Measurements from ENCODE around the gene SNAPC5.
"Not testable (repeated sequence)": the region's sequence is repeated elsewhere in the genome, so short reads cannot be mapped to it uniquely, and the experiment has no call there.

DNA sequence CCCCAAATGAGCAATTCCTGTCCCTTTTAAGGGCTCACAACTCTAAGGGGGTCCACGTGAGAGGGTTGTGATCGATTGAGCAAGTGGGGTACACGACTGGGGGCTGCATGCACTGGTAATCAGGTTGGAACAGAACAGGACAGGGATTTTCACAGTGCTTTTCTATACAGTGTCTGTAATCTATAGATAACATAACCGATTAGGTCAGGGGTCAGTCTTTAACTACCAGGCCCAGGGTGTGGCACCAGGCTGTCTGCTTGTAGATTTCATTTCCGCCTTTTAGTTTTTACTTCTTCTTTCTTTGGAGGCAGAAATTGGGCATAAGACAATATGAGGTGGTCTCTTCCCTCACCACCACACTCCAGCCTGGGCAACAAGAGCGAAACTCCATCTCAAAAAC lies 32.3 kb downstream of the SNAPC5 start:
- TF ChIP-seq, protein P1, sequence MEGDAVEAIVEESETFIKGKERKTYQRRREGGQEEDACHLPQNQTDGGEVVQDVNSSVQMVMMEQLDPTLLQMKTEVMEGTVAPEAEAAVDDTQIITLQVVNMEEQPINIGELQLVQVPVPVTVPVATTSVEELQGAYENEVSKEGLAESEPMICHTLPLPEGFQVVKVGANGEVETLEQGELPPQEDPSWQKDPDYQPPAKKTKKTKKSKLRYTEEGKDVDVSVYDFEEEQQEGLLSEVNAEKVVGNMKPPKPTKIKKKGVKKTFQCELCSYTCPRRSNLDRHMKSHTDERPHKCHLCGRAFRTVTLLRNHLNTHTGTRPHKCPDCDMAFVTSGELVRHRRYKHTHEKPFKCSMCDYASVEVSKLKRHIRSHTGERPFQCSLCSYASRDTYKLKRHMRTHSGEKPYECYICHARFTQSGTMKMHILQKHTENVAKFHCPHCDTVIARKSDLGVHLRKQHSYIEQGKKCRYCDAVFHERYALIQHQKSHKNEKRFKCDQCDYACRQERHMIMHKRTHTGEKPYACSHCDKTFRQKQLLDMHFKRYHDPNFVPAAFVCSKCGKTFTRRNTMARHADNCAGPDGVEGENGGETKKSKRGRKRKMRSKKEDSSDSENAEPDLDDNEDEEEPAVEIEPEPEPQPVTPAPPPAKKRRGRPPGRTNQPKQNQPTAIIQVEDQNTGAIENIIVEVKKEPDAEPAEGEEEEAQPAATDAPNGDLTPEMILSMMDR (IDR thresholded peaks at IDR 0.05), result not testable (repeated sequence)
- TF ChIP-seq, protein P2, sequence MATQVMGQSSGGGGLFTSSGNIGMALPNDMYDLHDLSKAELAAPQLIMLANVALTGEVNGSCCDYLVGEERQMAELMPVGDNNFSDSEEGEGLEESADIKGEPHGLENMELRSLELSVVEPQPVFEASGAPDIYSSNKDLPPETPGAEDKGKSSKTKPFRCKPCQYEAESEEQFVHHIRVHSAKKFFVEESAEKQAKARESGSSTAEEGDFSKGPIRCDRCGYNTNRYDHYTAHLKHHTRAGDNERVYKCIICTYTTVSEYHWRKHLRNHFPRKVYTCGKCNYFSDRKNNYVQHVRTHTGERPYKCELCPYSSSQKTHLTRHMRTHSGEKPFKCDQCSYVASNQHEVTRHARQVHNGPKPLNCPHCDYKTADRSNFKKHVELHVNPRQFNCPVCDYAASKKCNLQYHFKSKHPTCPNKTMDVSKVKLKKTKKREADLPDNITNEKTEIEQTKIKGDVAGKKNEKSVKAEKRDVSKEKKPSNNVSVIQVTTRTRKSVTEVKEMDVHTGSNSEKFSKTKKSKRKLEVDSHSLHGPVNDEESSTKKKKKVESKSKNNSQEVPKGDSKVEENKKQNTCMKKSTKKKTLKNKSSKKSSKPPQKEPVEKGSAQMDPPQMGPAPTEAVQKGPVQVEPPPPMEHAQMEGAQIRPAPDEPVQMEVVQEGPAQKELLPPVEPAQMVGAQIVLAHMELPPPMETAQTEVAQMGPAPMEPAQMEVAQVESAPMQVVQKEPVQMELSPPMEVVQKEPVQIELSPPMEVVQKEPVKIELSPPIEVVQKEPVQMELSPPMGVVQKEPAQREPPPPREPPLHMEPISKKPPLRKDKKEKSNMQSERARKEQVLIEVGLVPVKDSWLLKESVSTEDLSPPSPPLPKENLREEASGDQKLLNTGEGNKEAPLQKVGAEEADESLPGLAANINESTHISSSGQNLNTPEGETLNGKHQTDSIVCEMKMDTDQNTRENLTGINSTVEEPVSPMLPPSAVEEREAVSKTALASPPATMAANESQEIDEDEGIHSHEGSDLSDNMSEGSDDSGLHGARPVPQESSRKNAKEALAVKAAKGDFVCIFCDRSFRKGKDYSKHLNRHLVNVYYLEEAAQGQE (IDR thresholded peaks at IDR 0.05; ENCODE audit: insufficient read depth in 1 of 2, low read depth in 2 of 2, low read length in 1 of 2), result not testable (repeated sequence)
- not testable (repeated sequence) for TF ChIP-seq TCF7L2 (IDR thresholded peaks at IDR 0.05; ENCODE audit: low read depth, low read length)
